DND-41 (cell line): ENCODE results near the gene SCAPER.
"Not testable (repeated sequence)": the region's sequence is repeated elsewhere in the genome, so short reads cannot be mapped to it uniquely, and the experiment has no call there.

Source experiments
- ATAC-seq: fragments of 200-7000 bp; cut with Tn5 transposase; 3 replicates; pipeline ENCODE4 v1.9.1; 2021; ENCODE audit warnings: low read depth; ENCODE audit not compliant: insufficient read depth
- DNase-seq: peaks from one replicate; pipeline ENCODE4 v3.0.0-alpha.2; 2020
- H2AFZ ChIP-seq: 2 replicates; pipeline ENCODE4 v1.6.0; 2012; ENCODE audit warnings: low read depth, low read length
- H3K27ac ChIP-seq: 2 replicates; pipeline ENCODE4 v1.5.1; 2012; ENCODE audit warnings: low read length, inconsistent platforms
- H3K27me3 ChIP-seq: fragments of 200-600 bp; sonication (generic); 2 replicates; pipeline ENCODE4 v1.6.0; 2012; ENCODE audit warnings: low read length, mild to moderate bottlenecking, inconsistent platforms; ENCODE audit not compliant: insufficient read depth, poor library complexity
- H3K36me3 ChIP-seq: 2 replicates; pipeline ENCODE4 v1.5.1; 2012; ENCODE audit warnings: low read length, inconsistent platforms; ENCODE audit not compliant: insufficient read depth
- H3K4me1 ChIP-seq: 2 replicates; pipeline ENCODE4 v1.5.1; 2012; ENCODE audit warnings: mild to moderate bottlenecking, low read length; ENCODE audit not compliant: insufficient read depth
- H3K4me2 ChIP-seq: 2 replicates; pipeline ENCODE4 v1.6.0; 2012; ENCODE audit warnings: mild to moderate bottlenecking, moderate library complexity, low read length, inconsistent platforms; ENCODE audit not compliant: insufficient read depth
- H3K4me3 ChIP-seq, 2 experiments: fragments of 200-600 bp in 1 of 2; shearing (Covaris generic) in 1 of 2; 2 replicates each; pipeline ENCODE4 v1.5.1; 2012 to 2016; ENCODE audit warnings: inconsistent platforms in 2 of 2, low read length in 2 of 2, mild to moderate bottlenecking in 2 of 2, low read depth in 1 of 2, moderate library complexity in 1 of 2
- H3K79me2 ChIP-seq: 2 replicates; pipeline ENCODE4 v1.6.0; 2012; ENCODE audit warnings: low read length, inconsistent platforms; ENCODE audit not compliant: insufficient read depth
- H3K9ac ChIP-seq: 2 replicates; pipeline ENCODE4 v1.6.0; 2012; ENCODE audit warnings: low read depth, mild to moderate bottlenecking, inconsistent platforms, low read length, moderate library complexity
- H3K9me3 ChIP-seq: 2 replicates; pipeline ENCODE4 v1.5.1; 2012; ENCODE audit warnings: low read length, moderate library complexity, mild to moderate bottlenecking, inconsistent platforms; ENCODE audit not compliant: insufficient read depth, severe bottlenecking
- H4K20me1 ChIP-seq: 2 replicates; pipeline ENCODE4 v1.6.0; 2012; ENCODE audit warnings: low read length; ENCODE audit not compliant: insufficient read depth
- CTCF ChIP-seq: IDR thresholded peaks from 2 replicates; pipeline ENCODE4 v1.5.1; 2012; ENCODE audit warnings: borderline replicate concordance, low read length, moderate library complexity, mild to moderate bottlenecking; ENCODE audit not compliant: poor library complexity, severe bottlenecking; ENCODE audit errors: extremely low read depth
- EZH2 ChIP-seq: IDR thresholded peaks from 3 replicates; pipeline ENCODE4 v1.6.1; 2012; ENCODE audit warnings: borderline replicate concordance, low read depth, mild to moderate bottlenecking, moderate library complexity, low read length, inconsistent platforms; ENCODE audit not compliant: severe bottlenecking

Gene SCAPER

GRCh38 chr15:76298986-76299385 lies 606.2 kb downstream of the SCAPER start:
- DNase-seq (no peak), ATAC-seq (no peak)
- Histone ChIP-seq H3K79me2 (peaks cover 95% of the 10 kb centered on the region), H3K27me3 (no peaks in the 10 kb centered on the region), H3K27ac (no peak overlapping the region), H3K4me2 (no peak overlapping the region), H3K9ac (no peak overlapping the region), H3K4me3 (no peak overlapping the region), H3K4me1 (no peaks in the 10 kb centered on the region), H3K36me3 (no peaks in the 10 kb centered on the region), H4K20me1 (peaks cover 38% of the 10 kb centered on the region), H2AFZ (no peak overlapping the region), H3K9me3 (no peaks in the 10 kb centered on the region)
- TF ChIP-seq CTCF (no peak), EZH2 (no peak)

- not testable (repeated sequence) for DNase-seq, H3K4me1 ChIP-seq, H3K9ac ChIP-seq, H3K9me3 ChIP-seq, H2AFZ ChIP-seq, H3K27me3 ChIP-seq, H3K4me2 ChIP-seq, H3K4me3 ChIP-seq, ATAC-seq, H3K36me3 ChIP-seq, H3K27ac ChIP-seq
- Histone ChIP-seq H4K20me1 (peaks cover 37% of the 10 kb centered on the region), H3K79me2 (peaks cover 95% of the 10 kb centered on the region)
These were observed 607.2 kb downstream of the SCAPER start for GRCh38 chr15:76297951-76298350.
